ENCODE measurements around the gene TEX101.
"Not testable (repeated sequence)": the region's sequence is repeated elsewhere in the genome, so short reads cannot be mapped to it uniquely, and the experiment has no call there.

DNA sequence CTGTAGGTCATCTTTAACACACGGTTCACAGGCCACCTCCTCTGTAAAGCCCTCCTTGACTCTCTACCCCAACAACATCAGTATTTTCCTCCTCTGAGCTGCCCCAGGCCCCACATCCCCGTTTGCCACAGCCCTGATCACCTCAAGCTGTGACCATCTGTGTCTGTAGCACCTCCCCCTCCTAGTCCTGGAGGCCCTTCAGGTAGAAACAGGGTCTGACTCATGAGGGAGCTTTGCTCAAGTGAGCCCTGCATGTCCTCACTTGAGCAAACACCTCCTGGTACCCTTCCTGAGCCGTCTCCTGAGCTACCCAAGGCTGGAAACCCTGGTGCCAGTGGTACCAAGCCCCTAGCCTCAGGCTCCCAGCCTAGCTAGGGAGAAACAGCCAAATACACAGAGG is 37.1 kb upstream of the TEX101 start:
- TF ChIP-seq, protein P1, sequence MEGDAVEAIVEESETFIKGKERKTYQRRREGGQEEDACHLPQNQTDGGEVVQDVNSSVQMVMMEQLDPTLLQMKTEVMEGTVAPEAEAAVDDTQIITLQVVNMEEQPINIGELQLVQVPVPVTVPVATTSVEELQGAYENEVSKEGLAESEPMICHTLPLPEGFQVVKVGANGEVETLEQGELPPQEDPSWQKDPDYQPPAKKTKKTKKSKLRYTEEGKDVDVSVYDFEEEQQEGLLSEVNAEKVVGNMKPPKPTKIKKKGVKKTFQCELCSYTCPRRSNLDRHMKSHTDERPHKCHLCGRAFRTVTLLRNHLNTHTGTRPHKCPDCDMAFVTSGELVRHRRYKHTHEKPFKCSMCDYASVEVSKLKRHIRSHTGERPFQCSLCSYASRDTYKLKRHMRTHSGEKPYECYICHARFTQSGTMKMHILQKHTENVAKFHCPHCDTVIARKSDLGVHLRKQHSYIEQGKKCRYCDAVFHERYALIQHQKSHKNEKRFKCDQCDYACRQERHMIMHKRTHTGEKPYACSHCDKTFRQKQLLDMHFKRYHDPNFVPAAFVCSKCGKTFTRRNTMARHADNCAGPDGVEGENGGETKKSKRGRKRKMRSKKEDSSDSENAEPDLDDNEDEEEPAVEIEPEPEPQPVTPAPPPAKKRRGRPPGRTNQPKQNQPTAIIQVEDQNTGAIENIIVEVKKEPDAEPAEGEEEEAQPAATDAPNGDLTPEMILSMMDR (conservative IDR thresholded peaks at IDR 0.05), result not testable (repeated sequence)
- TF ChIP-seq EZH2 (IDR thresholded peaks at IDR 0.05; ENCODE audit: low read depth), result not testable (repeated sequence)
